Spleen (tissue), 11 donors: Measurements from ENCODE around the gene LGALS16. TPM values are rescaled to one million over a fixed set of nuclear protein-coding genes. Genes with fewer than 3 reads are reported as not detected.

Source experiments
- DNase-seq: peaks from one replicate; pipeline ENCODE4 v3.0.0-alpha.2; 2020
- H3K27ac ChIP-seq, 8 donors: fragments of 200-600 bp; sonication (generic) in 7 of 8; 1 replicate in 4 of 8; 2 replicates in 4 of 8; pipeline versions ENCODE4 v1.5.0 to v1.8.0; 2016 to 2021; ENCODE audit warnings: inconsistent platforms in 4 of 8, mild to moderate bottlenecking in 4 of 8, moderate library complexity in 1 of 8
- H3K27me3 ChIP-seq, 7 donors: fragments of 200-600 bp; sonication (generic) in 6 of 7; replicated peaks in 1 of 7; 1 replicate in 4 of 7; 2 replicates in 3 of 7; pipeline versions ENCODE4 v1.5.0 to v1.8.0; 2016 to 2021; ENCODE audit warnings: inconsistent platforms in 3 of 7, mild to moderate bottlenecking in 1 of 7
- H3K36me3 ChIP-seq, 6 donors: fragments of 200-600 bp; sonication (generic) in 5 of 6; 1 replicate in 4 of 6; 2 replicates in 2 of 6; pipeline versions ENCODE4 v1.5.0 to v1.8.0; 2016 to 2021; ENCODE audit warnings: inconsistent platforms in 2 of 6
- H3K4me1 ChIP-seq, 6 donors: fragments of 200-600 bp; sonication (generic) in 5 of 6; 1 replicate in 3 of 6; 2 replicates in 3 of 6; pipeline versions ENCODE4 v1.5.0 to v1.8.0; 2016 to 2021; ENCODE audit warnings: inconsistent platforms in 3 of 6
- H3K4me3 ChIP-seq, 8 donors: fragments of 200-600 bp; sonication (generic) in 7 of 8; 1 replicate in 4 of 8; 2 replicates in 4 of 8; pipeline versions ENCODE4 v1.5.0 to v1.8.0; 2016 to 2021; ENCODE audit warnings: inconsistent platforms in 4 of 8, mild to moderate bottlenecking in 4 of 8, moderate library complexity in 2 of 8
- H3K9me3 ChIP-seq, 8 donors: fragments of 200-600 bp; sonication (generic) in 7 of 8; 1 replicate in 4 of 8; 2 replicates in 4 of 8; pipeline versions ENCODE4 v1.5.0 to v1.8.0; 2016 to 2021; ENCODE audit warnings: inconsistent platforms in 4 of 8
- CTCF ChIP-seq, 11 experiments: fragments of 200-600 bp in 7 of 11; fragments of 450-650 bp in 4 of 11; sonication (generic) in 4 of 11; IDR thresholded peaks in 8 of 11; conservative IDR thresholded peaks in 3 of 11; 1 replicate in 7 of 11; 2 replicates in 4 of 11; pipeline versions ENCODE4 v1.4.0 to v1.8.0; 2016 to 2021; ENCODE audit warnings: antibody characterized with exemption in 11 of 11, inconsistent platforms in 4 of 11, mild to moderate bottlenecking in 1 of 11
- POLR2A ChIP-seq, 3 donors: fragments of 450-650 bp; IDR thresholded peaks; one replicate each; pipeline ENCODE4 v1.5.1; 2017; ENCODE audit warnings: antibody characterized with exemption in 3 of 3, mild to moderate bottlenecking in 1 of 3
- POLR2AphosphoS5 ChIP-seq, 3 donors: sonication (generic); formaldehyde crosslinking; IDR thresholded peaks; one replicate each; pipeline ENCODE4 v1.5.1; 2017; ENCODE audit warnings: antibody characterized with exemption in 3 of 3
- WGBS, 5 donors: extraction: QIAGEN DNeasy Blood & Tissue Kit in 3 of 5; methylation state at CpG; one replicate each; pipeline versions ENCODE4 v1.1.5 to v1.1.7; 2013 to 2018; 5-methylcytosine and 5-hydroxymethylcytosine counted together
- intact Hi-C: fragments of 100-400 bp; cut with DNase I; formaldehyde crosslinking; loops from one replicate; pipeline ENCODE4 v1.15.0; 2023; ENCODE audit warnings: low total_unique reads
- polyA plus RNA-seq, 3 donors: library from polyadenylated mRNA; stranded (reverse); fragments of 200-250 nt; gene quantifications; one replicate each; pipeline ENCODE4 v1.2.1, GENCODE V29; 2013
- total RNA-seq, 7 donors: library from RNA; depleted of rRNA in 3 of 7; stranded (reverse); fragments of >200 nt in 3 of 7; fragmentation: NEBNext Ultra II Directional in 4 of 7; extraction: Animal tissue kit (Norgen Biotek cat#: 25700) in 4 of 7; gene quantifications; one replicate each; pipeline versions ENCODE4 v1.1.0 to v1.2.1, GENCODE V29; 2016 to 2021
- donor health status: healthy with polysubstance abuse.
- donor health status: DM: no; HTN: no; CAD: no; lungs with moderate emphysema.
- donor health status: DM: no; HTN: no; CAD: no.
- donor health status: Bipolar disorder and iron deficiency.
- donor health status: healthy.
- donor health status: DM: no; HTN: no; CAD: no.
- donor health status: DM: yes; HTN: yes; CAD: no.

LGALS16 gene
- total and polyA plus RNA-seq, 10 donors: not detected

GRCh38 chr19:39692166-39692565 is 36.5 kb downstream of the LGALS16 start:
- H3K9me3 ChIP-seq: peaks cover 0 to 14% (median 11%) of the 10 kb centered on the region in 8 donors
- H3K27ac ChIP-seq: no peak overlapping the region
- no peaks in the 10 kb centered on the region for H3K36me3 ChIP-seq
- peaks cover 0 to 38% (median 0%) of the 10 kb centered on the region in 7 donors for H3K27me3 ChIP-seq
- 79 to 88% (median 84%) methylated on average over 3 of the region's 3 CpGs for WGBS, 5 donors
- DNase-seq: no peak
- no peaks in the 10 kb centered on the region for H3K4me1 ChIP-seq
- intact Hi-C loops: no loop called here
- TF ChIP-seq CTCF (IDR thresholded peaks at IDR 0.05 in 8 of 11, conservative IDR thresholded peaks at IDR 0.05 in 3 of 11) (no peak), POLR2A (IDR thresholded peaks at IDR 0.05) (no peak), POLR2AphosphoS5 (IDR thresholded peaks at IDR 0.05) (no peak)
- H3K4me3 ChIP-seq: no peak overlapping the region

GRCh38 chr19:39692822-39693221 is 37.1 kb downstream of the LGALS16 start:
- Histone ChIP-seq H3K4me1 (no peaks in the 10 kb centered on the region), H3K27me3 (peaks cover 0 to 40% (median 0%) of the 10 kb centered on the region in 7 donors), H3K36me3 (no peaks in the 10 kb centered on the region), H3K27ac (no peak overlapping the region), H3K4me3 (no peak overlapping the region), H3K9me3 (peaks cover 0 to 14% (median 11%) of the 10 kb centered on the region in 8 donors)
- 48 to 76% (median 65%) methylated on average over 1 of the region's 1 CpG for WGBS, 5 donors
- no peak for DNase-seq
- intact Hi-C loops: no loop called here
- TF ChIP-seq CTCF (IDR thresholded peaks at IDR 0.05 in 8 of 11, conservative IDR thresholded peaks at IDR 0.05 in 3 of 11): no peak

GRCh38 chr19:39695759-39696158 is 40.0 kb downstream of the LGALS16 start:
- H3K27ac ChIP-seq: no peak overlapping the region
- H3K4me1 ChIP-seq: no peaks in the 10 kb centered on the region
- peaks cover 0 to 55% (median 0%) of the 10 kb centered on the region in 7 donors for H3K27me3 ChIP-seq
- DNase-seq: no peak
- 60 to 81% (median 79%) methylated on average over 2 of the region's 2 CpGs for WGBS, 5 donors
- intact Hi-C loops: no loop called here
- no peak overlapping the region for H3K4me3 ChIP-seq
- no peaks in the 10 kb centered on the region for H3K36me3 ChIP-seq
- no peaks in the 10 kb centered on the region for H3K9me3 ChIP-seq
- TF ChIP-seq CTCF (IDR thresholded peaks at IDR 0.05 in 8 of 11, conservative IDR thresholded peaks at IDR 0.05 in 3 of 11): no peak
- no peak for TF ChIP-seq POLR2AphosphoS5 (IDR thresholded peaks at IDR 0.05)
- TF ChIP-seq POLR2A (IDR thresholded peaks at IDR 0.05): no peak

- no peak overlapping the region for H3K4me3 ChIP-seq
- H3K36me3 ChIP-seq: no peaks in the 10 kb centered on the region
- no peaks in the 10 kb centered on the region for H3K9me3 ChIP-seq
- H3K4me1 ChIP-seq: no peaks in the 10 kb centered on the region
- no peak overlapping the region for H3K27ac ChIP-seq
- TF ChIP-seq CTCF (IDR thresholded peaks at IDR 0.05 in 8 of 11, conservative IDR thresholded peaks at IDR 0.05 in 3 of 11): no peak
- DNase-seq: no peak
- intact Hi-C loops: no loop called here
- WGBS, 5 donors: 55 to 82% (median 68%) methylated on average over 2 of the region's 2 CpGs
- peaks cover 0 to 61% (median 5%) of the 10 kb centered on the region in 7 donors for H3K27me3 ChIP-seq
Measured at GRCh38 chr19:39696387-39696786, 40.7 kb downstream of the LGALS16 start.
